ENCODE measurements around the gene PTCRA.

The PTCRA gene

DNA sequence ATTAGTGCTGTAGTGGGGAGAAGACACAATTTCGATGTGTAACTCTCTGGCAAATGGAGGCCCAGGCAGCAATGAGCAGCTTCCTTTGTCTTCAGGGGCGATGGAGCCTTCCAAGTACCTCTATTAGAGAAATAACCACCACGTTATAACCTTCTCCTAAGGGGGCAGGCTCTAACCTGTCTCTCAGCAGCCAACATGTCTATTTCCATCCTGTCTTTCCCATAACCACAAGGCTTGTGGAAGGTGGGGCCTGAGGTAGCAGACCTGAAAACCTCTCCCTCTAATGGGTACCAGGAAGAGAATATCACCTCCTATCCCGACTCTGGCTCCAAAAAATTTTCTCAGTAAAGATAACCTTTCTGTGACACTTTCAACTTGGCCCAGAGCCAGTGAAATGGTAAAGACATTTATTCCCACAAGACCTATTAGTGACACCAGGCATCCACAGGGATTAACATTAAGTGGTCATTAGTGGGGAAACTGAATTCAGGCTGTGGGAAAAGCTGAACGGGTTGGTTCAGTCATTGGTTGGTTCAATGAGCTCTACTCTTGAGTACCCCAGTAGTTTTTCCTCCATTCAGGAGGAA is 59.2 kb downstream of the PTCRA start:
- no peak for DNase-seq
